ENCODE data around the gene UNC13C. TPM values are rescaled to one million over a fixed set of nuclear protein-coding genes. Genes with fewer than 3 reads are reported as not detected.

Gene UNC13C
- polyA plus RNA-seq, 1 donor from 2014 or later: 4.0 TPM

GRCh38 chr15:54567408-54568035 is 589.3 kb downstream of the UNC13C start:
- no peak for TF ChIP-seq SMC3 (conservative IDR thresholded peaks at IDR 0.05; ENCODE audit: poor library complexity)
- no peak for TF ChIP-seq MXI1 (conservative IDR thresholded peaks at IDR 0.05; ENCODE audit: poor library complexity, severe bottlenecking)
- peak; percentile 20 for TF ChIP-seq RAD21 (conservative IDR thresholded peaks at IDR 0.05)
- peak; percentile 41 for TF ChIP-seq REST (IDR thresholded peaks at IDR 0.05; ENCODE audit: borderline replicate concordance)
- TF ChIP-seq POLR2AphosphoS5 (IDR thresholded peaks at IDR 0.05): peak; percentile 85
- no peak for TF ChIP-seq CTCF (IDR thresholded peaks at IDR 0.05; ENCODE audit: poor library complexity, severe bottlenecking)
- no peak for TF ChIP-seq TAF1 (IDR thresholded peaks at IDR 0.05; ENCODE audit: low read depth)
- no peak for TF ChIP-seq EZH2 (IDR thresholded peaks at IDR 0.05; ENCODE audit: borderline replicate concordance, insufficient read depth, low read length, poor library complexity, severe bottlenecking)
- TF ChIP-seq EP300 (conservative IDR thresholded peaks at IDR 0.05; ENCODE audit: poor library complexity, severe bottlenecking): peak; percentile 78
- no peaks in the 10 kb centered on the region for H3K27me3 ChIP-seq (ENCODE audit: insufficient read depth, low read depth, low read length)
- H3K36me3 ChIP-seq (ENCODE audit: insufficient read depth, low read length): no peaks in the 10 kb centered on the region
- H3K9ac ChIP-seq (ENCODE audit: low read length): peak overlapping the region; percentile 41
- no peaks in the 10 kb centered on the region for H3K9me2 ChIP-seq (ENCODE audit: insufficient read depth, low read length)
- H3K27ac ChIP-seq (ENCODE audit: low read length): peak overlapping the region; percentile 82
- H3F3A ChIP-seq (ENCODE audit: insufficient read depth, low read length, poor library complexity, severe bottlenecking): no peaks in the 10 kb centered on the region
- no peaks in the 10 kb centered on the region for H4K20me1 ChIP-seq (ENCODE audit: insufficient read depth)
- H2AFZ ChIP-seq (ENCODE audit: low read depth, low read length): no peak overlapping the region
- peak overlapping the region; percentile 37 for H3K4me3 ChIP-seq (ENCODE audit: low read length)
- no peaks in the 10 kb centered on the region for H3K79me2 ChIP-seq (replicated peaks; ENCODE audit: insufficient read depth, low read length)
- H3K9me3 ChIP-seq (ENCODE audit: low read length): no peaks in the 10 kb centered on the region
- H3K4me2 ChIP-seq (ENCODE audit: low read length): peak overlapping the region; percentile 7

- Histone ChIP-seq H3K9ac (ENCODE audit: low read length) (no peak overlapping the region), H3K9me2 (ENCODE audit: insufficient read depth, low read length) (no peaks in the 10 kb centered on the region), H4K20me1 (ENCODE audit: insufficient read depth) (no peaks in the 10 kb centered on the region), H3K27me3 (ENCODE audit: insufficient read depth, low read depth, low read length) (no peaks in the 10 kb centered on the region), H3K79me2 (replicated peaks; ENCODE audit: insufficient read depth, low read length) (no peaks in the 10 kb centered on the region), H3K4me2 (ENCODE audit: low read length) (no peak overlapping the region), H2AFZ (ENCODE audit: low read depth, low read length) (no peak overlapping the region), H3K27ac (ENCODE audit: low read length) (peak overlapping the region; percentile 82), H3K9me3 (ENCODE audit: low read length) (no peaks in the 10 kb centered on the region), H3K36me3 (ENCODE audit: insufficient read depth, low read length) (no peaks in the 10 kb centered on the region), H3K4me3 (ENCODE audit: low read length) (no peak overlapping the region), H3F3A (ENCODE audit: insufficient read depth, low read length, poor library complexity, severe bottlenecking) (no peaks in the 10 kb centered on the region)
- TF ChIP-seq CTCF (IDR thresholded peaks at IDR 0.05; ENCODE audit: poor library complexity, severe bottlenecking): no peak
- TF ChIP-seq EZH2 (IDR thresholded peaks at IDR 0.05; ENCODE audit: borderline replicate concordance, insufficient read depth, low read length, poor library complexity, severe bottlenecking): no peak
- TF ChIP-seq REST (IDR thresholded peaks at IDR 0.05; ENCODE audit: borderline replicate concordance): no peak
- no peak for TF ChIP-seq SMC3 (conservative IDR thresholded peaks at IDR 0.05; ENCODE audit: poor library complexity)
- TF ChIP-seq RAD21 (conservative IDR thresholded peaks at IDR 0.05): no peak
- TF ChIP-seq TAF1 (IDR thresholded peaks at IDR 0.05; ENCODE audit: low read depth): no peak
- TF ChIP-seq MXI1 (conservative IDR thresholded peaks at IDR 0.05; ENCODE audit: poor library complexity, severe bottlenecking): no peak
- TF ChIP-seq POLR2AphosphoS5 (IDR thresholded peaks at IDR 0.05): no peak
- TF ChIP-seq EP300 (conservative IDR thresholded peaks at IDR 0.05; ENCODE audit: poor library complexity, severe bottlenecking): no peak
Observed at GRCh38 chr15:54568381-54568780, 590.1 kb downstream of the UNC13C start.

All from neural cell (in vitro differentiated cells).